Lower lobe of right lung (tissue), 2 donors: ENCODE measurements around the gene ASF1B. TPM values are rescaled to one million over a fixed set of nuclear protein-coding genes. Genes with fewer than 3 reads are reported as not detected.

Source experiments
- ATAC-seq, 2 donors: fragments of 200-7000 bp; cut with Tn5 transposase; one replicate each; pipeline ENCODE4 v1.9.1; 2020 to 2022; ENCODE audit warnings: mild to moderate bottlenecking in 2 of 2, moderate library complexity in 2 of 2
- DNase-seq: peaks from one replicate; pipeline ENCODE4 v3.0.0-alpha.2; 2020
- H3K27ac ChIP-seq: fragments of 200-600 bp; one replicate; pipeline ENCODE4 v1.8.0; 2022
- H3K27me3 ChIP-seq: fragments of 200-600 bp; one replicate; pipeline ENCODE4 v1.8.0; 2022; ENCODE audit warnings: low read depth
- H3K36me3 ChIP-seq: fragments of 200-600 bp; one replicate; pipeline ENCODE4 v1.8.0; 2022; ENCODE audit warnings: mild to moderate bottlenecking
- H3K4me1 ChIP-seq: fragments of 200-600 bp; one replicate; pipeline ENCODE4 v1.8.0; 2022
- H3K4me3 ChIP-seq: fragments of 200-600 bp; one replicate; pipeline ENCODE4 v1.8.0; 2022; ENCODE audit warnings: mild to moderate bottlenecking
- H3K9me3 ChIP-seq: fragments of 200-600 bp; one replicate; pipeline ENCODE4 v1.8.0; 2022
- CTCF ChIP-seq: fragments of 200-600 bp; IDR thresholded peaks from one replicate; pipeline ENCODE4 v1.8.0; 2022; ENCODE audit warnings: antibody characterized with exemption, mild to moderate bottlenecking
- intact Hi-C: fragments of 100-400 bp; cut with DNase I; formaldehyde crosslinking; loops from one replicate; pipeline ENCODE4 v1.11.0; 2022
- total RNA-seq: library from RNA; stranded (reverse); fragmentation: NEBNext Ultra II Directional; extraction: Animal tissue kit (Norgen Biotek cat#: 25700); gene quantifications from one replicate; pipeline ENCODE4 v1.2.1, GENCODE V29; 2021
- donor health status: DM: no; HTN: yes; CAD: no; lungs with severe emphysema.

ASF1B gene
- total RNA-seq, 1 donor from 2014 or later = 2.6 TPM

- H3K4me1 ChIP-seq = peaks cover 16% of the 10 kb centered on the region
- peak overlapping the region; percentile 88 for H3K4me3 ChIP-seq
- DNase-seq (no peak), ATAC-seq (no peak)
- H3K36me3 ChIP-seq = peaks cover 13% of the 10 kb centered on the region
- peaks cover 4% of the 10 kb centered on the region for H3K9me3 ChIP-seq
- no peak overlapping the region for H3K27ac ChIP-seq
- intact Hi-C loops = no loop called here
- no peaks in the 10 kb centered on the region for H3K27me3 ChIP-seq
- no peak for TF ChIP-seq CTCF
These were observed 47.6 kb downstream of the ASF1B start for GRCh38 chr19:14088634-14089411.

GRCh38 chr19:14086098-14086497 is 50.3 kb downstream of the ASF1B start:
- intact Hi-C loops = no loop called here
- Histone ChIP-seq H3K4me3 (no peak overlapping the region), H3K27me3 (no peaks in the 10 kb centered on the region), H3K36me3 (peaks cover 13% of the 10 kb centered on the region), H3K27ac (no peak overlapping the region), H3K4me1 (peaks cover 22% of the 10 kb centered on the region), H3K9me3 (no peaks in the 10 kb centered on the region)
- ATAC-seq (no peak), DNase-seq (no peak)
- no peak for TF ChIP-seq CTCF

GRCh38 chr19:14085309-14085995 is 50.9 kb downstream of the ASF1B start, which contains the start of gene C19orf67:
Gene C19orf67 (minus strand): TSS chr19:14085783. CDS start chr19:14085627, 156 bp downstream.
- H3K27me3 ChIP-seq = no peaks in the 10 kb centered on the region
- H3K9me3 ChIP-seq = no peaks in the 10 kb centered on the region
- ATAC-seq (no peak), DNase-seq (no peak)
- H3K36me3 ChIP-seq = peaks cover 13% of the 10 kb centered on the region
- no peak within 1 kb of the TSS for H3K27ac ChIP-seq
- intact Hi-C loops = no loop called here
- peaks cover 25% of the 10 kb centered on the region for H3K4me1 ChIP-seq
- TF ChIP-seq CTCF = no peak
- H3K4me3 ChIP-seq = no peak within 1 kb of the TSS

- Histone ChIP-seq H3K9me3 (no peaks in the 10 kb centered on the region), H3K4me1 (peaks cover 24% of the 10 kb centered on the region), H3K27me3 (no peaks in the 10 kb centered on the region), H3K27ac (no peak overlapping the region), H3K4me3 (no peak overlapping the region), H3K36me3 (no peaks in the 10 kb centered on the region)
- ATAC-seq = no peak
- DNase-seq = no peak
- TF ChIP-seq CTCF = no peak
- intact Hi-C loops = no loop called here
These were observed 53.8 kb downstream of the ASF1B start for GRCh38 chr19:14082675-14082960.

GRCh38 chr19:14081797-14082674 is 54.4 kb downstream of the ASF1B start:
- no peaks in the 10 kb centered on the region for H3K9me3 ChIP-seq
- H3K4me3 ChIP-seq = peak overlapping the region; percentile 75
- H3K36me3 ChIP-seq = no peaks in the 10 kb centered on the region
- ATAC-seq (peak; percentile 53 to 54), DNase-seq (peak; percentile 83)
- TF ChIP-seq CTCF = no peak
- H3K27ac ChIP-seq = peak overlapping the region; percentile 91
- H3K27me3 ChIP-seq = no peaks in the 10 kb centered on the region
- H3K4me1 ChIP-seq = peaks cover 24% of the 10 kb centered on the region
- intact Hi-C loops = no loop called here
